Activated CD8-positive, alpha-beta memory T cell treated with anti-CD3 and anti-CD28 coated beads, Interleukin-2, amount 50 U/mL, for 4 hours (primary cell): ENCODE results near the gene PHF2.

Experiments used
- DNase-seq: peaks from one replicate; pipeline ENCODE4 v3.0.0-alpha.2; 2020

PHF2 gene

DNA sequence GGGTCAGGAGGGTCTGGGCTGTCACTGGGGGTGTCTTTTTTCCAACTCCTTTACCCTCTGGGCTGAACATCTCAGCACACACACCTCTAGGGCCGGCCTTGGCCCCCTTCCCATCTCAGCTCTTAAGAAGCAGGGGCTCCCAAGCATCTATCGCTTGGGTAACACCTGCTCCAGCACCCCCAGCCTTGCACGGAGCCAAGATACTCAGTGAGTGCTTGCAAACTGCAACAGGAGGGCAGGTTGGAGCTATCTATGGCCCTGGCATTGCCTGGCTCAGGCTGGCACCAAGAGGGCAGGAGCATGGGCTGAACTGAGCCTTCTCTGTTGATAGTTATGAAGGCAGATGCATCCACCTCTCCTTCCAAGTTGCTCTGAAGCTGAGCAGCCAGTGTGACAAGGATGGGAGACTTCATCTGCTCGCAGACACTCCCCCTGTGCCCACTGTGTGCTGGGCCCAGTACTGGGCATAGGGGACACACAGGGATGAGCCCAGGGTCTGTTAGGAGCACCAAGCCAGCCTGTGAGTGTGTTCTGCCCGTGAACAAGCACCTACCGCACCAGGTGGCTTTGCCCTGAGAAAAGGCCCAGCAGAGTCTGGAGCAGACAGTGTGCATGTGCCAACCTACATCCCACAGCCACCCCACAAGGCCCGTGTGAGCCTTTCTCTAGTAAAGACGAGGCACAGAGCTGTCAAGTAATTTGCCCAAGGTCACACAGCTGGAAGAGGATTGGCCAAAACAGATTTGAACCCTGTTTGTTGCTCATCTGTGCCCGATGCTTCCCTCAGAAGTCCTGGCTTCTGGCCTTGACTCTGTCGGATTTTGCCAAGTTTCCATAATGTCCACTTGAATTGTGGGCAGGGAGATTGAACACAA, 58.2 kb downstream of the PHF2 start:
- no peak for DNase-seq

DNA sequence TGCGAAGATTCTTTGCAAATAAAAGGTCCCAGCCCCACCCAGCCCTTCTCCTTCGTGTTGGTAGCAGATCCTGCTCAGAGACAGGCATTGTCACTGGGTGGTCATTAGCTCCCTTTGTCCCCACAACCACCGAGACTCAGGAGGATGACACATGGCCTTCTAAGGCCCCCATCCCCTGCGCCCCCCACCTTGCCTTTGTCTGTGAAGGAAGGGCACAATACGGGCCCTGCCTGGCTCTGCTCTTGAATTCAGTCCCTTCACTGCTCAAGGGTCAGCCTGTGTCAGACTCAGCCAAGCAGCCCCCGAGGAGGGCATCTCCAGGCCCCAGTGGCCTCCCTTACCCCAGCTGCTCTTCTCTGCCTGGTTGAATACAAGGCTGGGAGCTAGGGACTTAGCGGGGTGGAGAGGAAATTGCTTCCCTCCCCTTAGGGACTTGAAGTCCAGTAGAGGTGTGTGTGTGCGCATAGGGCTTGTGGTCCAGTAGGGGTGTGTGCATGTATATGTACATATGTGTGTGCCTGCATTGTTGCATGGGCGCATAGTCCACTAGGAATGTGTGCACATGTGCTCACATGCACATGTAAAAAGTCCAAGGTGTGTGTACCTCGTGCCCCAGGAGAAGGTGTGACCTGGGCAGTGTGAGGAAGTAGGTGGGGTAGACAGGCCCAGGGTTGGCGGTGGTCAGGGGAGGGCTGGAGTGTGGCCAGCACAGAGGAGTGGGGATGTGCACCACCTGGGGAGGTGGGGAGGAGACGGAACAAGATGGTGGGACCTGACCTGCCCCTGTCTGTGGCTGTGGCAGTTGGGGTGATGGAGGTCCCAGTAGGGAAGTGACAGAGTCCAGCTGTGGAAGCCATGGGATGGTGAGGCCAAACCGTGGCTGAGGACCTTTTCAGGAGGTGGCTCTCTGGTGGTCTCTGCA, 59.1 kb downstream of the PHF2 start:
- no peak for DNase-seq

DNA sequence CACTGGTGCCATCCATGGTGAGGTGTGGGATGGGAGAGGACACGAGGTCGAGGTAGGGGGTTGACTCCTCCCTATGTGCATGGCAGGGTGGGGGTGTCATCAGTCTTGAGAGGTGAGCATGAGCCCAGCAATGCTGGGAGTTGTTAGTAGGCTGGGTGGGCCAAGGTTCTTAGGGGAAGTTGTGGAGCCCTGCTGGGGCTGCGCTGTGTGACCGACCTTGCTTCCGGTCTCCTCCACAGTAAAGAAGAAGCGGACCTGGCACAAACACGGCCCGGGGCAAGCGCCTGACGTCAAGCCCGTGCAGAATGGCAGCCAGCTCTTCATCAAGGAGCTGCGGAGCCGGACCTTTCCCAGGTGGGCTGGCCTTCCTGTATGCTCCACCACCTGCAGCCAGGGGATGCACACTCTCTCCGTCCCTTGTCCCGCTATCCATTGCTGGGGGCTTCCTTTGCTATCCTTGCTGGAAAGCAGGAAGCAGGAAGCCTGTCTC, 59.8 kb downstream of the PHF2 start:
- DNase-seq, result no peak

DNA sequence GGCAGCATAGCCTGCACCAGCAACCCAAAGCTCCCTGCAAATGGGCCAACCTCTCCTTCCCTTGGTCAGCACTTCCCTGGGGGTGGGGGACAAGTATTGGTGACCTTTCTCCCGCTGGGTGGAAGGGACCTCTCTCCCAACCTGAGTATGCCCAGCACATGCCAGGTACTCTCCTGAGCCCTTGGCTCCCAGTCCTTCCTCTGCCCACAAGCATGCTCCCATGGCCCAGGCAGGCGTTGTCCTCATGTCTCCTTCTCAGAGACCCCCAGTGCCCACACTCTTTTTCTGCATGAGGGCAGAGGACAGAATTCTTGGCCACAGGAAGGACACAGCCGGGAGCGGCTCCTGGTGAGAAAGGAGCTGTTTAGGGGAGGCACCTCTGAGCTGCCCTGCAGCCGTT, 60.3 kb downstream of the PHF2 start:
- DNase-seq, result no peak

DNA sequence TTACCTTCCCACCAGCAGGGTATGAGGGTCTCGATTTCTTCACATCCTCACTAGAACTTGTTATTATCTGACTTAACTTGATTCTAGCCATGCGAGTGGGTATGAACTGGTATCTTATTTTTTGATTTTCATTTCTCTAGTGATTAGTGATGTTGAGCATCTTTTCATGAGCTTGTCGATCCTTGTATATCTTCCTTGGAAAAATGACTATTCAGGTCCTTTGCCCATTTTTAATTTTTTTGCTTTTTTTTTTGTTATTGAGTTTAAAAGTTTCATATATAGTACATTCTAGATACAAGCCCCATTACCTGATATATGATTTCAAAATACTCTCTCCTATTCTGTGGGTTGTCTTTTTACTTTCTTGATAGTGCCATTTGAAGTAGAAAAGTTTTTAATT, 61.5 kb downstream of the PHF2 start:
- DNase-seq, result no peak

DNA sequence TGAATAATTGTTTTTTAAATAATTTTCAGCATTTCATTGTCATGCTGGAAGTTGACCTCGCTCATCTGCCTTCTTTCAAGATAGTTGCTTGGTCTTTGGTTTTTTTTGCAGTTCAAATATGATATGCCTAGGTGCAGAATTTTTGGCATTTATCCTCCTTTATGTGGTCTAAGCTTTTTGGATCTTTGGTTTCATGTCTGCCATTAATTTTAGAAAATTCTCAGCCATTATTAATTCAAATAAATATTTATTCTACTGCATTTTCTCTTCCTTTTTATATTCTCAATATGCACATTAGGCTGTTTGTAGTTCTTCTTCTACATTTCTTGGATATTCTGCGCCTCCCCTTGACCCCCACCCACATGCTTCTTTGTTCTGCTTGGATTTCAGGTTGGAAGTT, 63.6 kb downstream of the PHF2 start:
- no peak for DNase-seq

DNA sequence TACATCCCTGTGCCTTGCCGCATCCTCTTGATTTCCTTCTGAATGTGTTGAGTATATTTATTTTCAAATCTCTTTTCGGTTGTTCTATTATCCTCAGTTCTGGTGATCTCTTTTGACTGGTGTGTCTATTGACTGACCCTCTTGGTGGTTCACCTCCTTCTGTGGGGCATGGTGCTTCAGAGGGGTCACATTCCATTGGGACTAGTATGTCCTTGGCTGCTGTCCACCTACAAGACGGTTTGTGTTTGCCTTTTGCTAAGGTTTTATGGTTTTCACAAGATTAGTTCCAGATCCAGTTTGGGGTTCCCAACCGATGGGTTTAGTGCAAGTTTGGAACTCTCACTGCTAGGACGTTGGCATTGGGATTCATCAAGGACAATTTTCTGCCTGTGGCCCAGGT, 66.6 kb downstream of the PHF2 start:
- DNase-seq, result no peak

DNA sequence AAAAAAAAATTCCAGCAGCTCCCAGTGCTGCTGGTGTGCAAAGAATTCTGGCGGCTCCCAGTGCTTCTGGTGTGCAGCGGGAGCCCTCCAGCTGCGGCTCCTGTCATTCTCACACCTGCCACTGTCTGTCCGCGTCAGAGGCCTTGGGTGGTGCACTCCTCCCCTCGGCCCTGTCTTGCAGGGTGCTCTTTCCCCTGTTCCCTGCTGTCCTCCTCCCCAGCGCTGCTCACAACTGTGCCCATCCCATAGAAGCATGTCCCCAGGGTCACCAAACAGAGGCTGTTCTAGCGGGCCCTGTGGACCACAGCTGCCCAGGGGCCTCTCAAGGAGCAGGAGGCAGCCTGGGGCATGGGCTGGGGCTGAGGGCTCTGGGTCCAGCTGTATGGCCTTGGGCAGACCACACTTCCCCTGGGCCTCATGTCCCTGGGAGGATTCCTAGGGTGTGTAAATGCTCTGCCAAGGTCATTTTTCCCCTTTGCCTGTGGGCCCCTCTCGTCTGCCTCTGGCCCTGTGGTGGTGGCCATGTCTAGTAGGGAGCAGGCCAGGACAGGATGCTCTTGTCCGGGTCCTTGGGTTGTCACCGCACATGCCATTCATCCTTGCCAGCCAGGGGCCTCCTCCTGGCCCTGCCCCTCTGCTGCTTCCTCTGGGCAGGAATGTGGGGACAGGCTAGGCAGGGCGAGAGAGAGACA, 68.2 kb downstream of the PHF2 start:
- peak; percentile 7 for DNase-seq

DNA sequence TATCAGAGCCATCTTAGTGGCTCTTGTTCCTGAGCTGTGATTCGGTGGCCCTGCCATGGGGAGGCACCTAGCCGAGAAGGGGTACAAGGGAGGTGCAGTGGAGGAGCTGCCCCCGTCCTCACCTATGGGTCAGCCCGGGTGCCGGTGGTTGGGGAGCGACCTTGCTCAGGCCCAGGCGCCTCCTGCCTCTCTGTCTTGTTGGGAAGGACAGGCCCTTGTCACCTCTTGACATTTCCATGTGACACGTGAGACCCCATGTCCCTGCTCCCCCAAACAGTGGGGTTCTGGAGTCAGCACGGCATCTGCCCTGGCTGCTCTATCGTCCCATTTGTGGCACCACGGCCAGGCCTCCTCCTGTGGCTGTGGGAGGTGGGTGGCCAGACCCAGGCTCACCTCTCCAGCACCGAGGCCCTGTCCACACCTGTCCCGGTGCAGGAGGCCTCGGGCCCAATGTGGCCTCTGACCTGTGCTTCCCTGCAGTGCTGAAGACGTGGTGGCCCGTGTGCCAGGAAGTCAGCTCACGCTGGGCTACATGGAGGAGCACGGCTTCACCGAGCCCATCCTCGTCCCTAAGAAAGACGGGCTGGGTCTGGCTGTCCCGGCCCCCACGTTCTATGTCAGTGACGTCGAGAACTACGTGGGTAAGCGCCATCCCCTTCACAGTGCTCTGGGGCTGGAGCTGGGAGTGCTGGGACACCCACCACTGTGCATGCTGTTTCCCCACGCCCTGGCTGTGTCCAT, 68.9 kb downstream of the PHF2 start:
- DNase-seq, result peak; percentile 9

DNA sequence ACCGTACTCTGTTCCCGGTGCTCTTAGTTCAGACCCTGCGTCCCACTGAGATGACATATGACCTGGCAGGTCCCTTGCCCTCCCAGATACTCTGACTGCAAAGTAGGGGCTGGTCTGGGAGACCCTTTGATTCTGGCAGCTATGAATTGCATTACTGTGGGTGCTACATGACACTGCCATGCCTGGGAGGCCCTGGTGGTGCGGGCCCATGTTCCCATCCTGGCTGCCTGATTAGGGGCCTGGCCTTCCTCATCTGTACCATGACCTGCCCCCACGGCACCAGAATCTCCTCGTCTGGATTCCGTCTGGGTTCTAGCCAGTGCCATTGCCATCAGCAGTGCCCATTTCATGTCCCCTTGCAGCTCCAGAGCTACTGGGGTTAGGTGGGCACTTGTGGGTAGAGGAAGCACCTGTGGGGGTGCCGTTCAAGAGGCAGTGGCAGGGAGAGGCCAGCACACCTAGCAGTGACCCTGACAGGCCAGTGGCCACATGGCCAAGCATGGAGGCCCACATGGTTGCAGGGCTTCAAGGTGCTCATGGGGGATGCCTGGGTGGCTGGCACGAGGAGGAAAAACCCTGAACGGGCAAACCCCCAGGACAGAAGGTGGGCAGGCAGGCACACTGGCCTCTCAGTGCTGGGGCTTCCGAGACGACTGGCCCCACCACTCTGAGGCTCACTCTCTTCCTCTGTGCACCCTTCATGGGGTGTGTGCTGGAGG, 69.7 kb downstream of the PHF2 start:
- DNase-seq, result peak; percentile 5

DNA sequence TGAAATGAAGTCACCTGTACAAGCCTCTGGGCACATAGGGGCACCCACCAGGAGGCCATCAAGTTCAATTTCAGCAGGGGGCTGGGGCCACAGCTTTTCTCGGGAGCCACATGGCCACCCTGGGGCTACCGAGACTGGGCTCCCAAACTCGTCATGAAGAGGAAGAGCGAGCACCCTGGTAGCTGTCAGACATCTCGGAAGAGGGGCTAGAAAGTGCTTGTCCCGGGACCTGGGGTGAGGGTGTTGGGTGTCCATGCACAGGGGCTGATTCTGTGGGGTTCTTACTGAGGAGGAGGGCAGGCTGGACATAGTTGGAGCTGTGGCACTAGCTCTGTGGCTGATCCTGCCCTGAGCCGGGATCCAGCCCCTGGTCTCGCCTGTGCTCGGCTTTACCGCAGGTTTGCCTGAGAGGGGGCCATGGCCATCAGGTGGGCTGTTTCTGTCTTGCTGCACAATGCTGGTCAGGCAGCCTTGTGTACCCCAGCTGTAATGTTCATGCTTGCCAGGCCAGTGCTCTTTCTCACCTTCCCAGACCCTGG, 70.3 kb downstream of the PHF2 start:
- DNase-seq, result peak; percentile 5

DNA sequence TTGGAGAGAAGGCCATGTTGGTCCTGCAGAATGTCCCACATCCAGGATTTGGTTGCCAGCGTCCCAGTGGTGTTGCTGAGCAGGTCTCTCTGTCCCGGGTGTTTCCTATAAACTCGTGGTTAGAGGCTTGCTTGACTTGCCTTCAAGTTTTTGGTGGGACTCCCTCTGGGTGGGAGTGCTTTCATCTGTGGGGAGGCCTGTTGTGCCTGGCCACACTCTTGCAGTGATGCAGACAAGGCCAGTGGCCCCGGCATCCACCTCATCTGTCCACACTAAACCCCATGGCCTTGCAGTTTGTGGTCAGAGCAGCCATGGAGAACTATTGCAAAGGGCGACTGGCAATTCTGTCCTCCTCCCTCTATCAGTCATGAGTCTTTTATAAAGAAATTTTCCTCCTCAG, 71.8 kb downstream of the PHF2 start:
- DNase-seq, result peak; percentile 5

DNA sequence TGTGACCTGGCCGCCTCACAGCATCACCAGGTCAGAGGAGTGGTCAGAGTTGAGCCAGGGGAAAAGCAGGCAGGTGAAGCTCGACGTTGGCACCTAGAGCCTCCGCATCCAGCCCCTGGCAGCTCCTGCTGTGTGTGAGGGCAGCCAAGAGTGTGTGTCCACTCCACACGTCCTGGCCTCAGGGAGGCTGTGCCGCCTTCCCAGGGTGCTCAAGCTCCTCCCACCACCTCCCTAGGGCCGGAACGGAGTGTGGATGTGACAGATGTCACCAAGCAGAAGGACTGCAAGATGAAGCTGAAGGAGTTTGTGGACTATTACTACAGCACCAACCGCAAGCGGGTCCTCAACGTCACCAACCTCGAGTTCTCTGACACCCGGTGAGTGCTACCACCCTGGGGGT, 72.5 kb downstream of the PHF2 start:
- DNase-seq, result peak; percentile 7

DNA sequence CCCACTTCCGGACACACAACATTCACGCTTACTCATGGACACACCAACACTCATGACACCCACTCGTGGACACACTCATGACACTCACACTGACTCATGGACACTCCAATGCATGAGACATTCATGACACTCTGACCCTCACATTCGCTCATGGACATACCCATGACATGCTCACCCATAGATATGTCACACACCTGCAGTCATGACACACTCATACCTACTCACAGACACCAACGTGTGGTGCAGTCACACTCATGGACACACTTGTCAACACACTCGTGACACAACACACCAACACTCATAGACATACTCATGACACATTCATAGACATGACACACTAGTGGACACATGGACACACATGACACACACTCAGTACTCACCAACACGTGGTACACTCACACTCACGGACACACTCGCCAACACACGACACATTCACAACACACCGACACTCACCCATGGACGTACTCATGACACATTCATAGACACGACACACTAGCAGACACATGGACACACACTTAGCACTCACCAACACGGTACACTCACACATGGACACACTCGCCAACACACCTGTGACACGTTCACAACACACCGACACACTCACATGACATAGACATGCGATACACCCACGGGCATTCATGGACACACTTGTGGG, 73.4 kb downstream of the PHF2 start:
- DNase-seq, result peak; percentile 7

DNA sequence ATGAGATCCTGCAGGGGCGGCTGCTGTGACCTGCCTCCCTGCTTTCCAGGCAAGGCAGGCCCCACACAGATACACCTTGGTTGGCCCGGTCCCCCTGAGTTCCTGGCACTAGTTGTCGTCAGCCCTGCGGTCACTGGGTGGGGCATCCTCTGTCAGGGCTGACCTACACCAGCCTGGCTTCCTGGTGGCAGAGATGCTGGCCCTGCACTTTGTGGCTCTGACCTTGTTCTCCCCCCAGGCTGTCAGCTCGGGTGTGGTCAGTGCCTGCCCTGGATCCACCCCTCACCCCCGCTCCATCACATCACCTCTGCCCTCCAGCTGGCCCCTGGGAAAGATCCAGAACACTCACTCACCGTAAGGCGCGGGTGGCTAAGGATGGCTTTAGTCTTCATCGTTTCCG, 74.1 kb downstream of the PHF2 start:
- DNase-seq, result peak; percentile 9

DNA sequence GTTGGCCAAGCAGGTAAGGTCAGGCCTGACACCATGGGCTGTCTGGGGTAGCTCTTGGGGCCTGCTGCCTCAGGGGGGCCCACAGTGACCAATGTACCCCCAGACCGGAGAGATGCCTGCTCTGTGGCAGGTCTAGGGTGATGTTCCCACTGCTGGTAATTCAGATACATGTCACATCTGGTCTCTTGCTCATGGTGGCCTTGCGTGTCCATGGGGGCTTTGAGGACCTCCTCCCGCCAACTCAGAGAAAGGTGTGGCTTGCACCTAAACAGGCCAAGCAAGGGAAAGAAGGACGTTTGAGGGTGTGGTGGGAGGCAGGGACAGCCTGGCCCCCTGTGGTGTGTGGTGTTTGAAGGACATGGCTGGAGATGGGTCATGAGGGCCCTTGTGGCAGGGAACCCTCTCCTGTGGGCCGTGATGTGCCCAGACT, 75.2 kb downstream of the PHF2 start:
- DNase-seq, result peak; percentile 4

DNA sequence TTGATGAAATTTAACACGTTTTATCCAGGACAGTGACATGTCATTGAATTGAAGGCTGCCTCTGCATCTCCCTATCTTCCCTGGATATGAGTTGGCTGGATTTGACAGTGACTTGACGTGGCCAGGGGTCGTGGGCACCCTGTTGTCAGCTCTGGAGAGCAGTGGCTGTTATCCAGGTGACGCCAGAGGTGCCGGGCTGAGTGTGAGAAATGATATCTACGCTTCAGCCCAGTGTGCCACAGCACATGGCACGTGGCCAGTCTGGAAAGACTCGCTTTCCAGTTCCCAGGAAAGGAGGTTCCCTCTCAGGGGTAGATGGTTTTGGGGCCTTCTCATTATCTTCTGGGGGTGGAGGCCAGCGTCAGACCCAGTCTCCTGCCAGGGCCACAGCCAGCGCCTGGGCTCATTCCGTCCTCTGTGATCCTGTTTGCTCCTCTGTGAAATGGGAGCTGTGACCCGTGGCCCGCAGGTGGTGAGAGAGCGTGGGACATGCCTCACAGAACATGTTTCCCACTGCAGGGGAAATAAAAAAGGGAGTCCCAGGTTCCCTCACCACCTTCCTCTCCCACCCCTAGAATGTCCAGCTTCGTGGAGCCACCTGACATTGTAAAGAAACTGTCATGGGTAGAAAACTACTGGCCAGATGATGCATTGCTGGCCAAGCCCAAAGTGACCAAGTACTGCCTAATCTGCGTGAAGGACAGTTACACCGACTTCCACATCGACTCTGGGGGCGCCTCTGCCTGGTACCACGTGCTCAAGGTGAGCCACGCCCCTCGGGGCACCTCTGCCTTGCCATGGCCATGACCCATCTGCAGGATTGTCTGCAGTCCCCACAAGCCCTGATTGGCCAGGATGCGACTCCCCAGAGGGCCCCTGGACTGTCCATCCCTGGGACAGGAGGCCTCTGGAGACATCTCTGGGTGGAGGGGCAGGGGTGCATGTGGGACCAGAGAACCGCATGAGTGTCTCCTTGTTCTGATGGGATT, 76.5 kb downstream of the PHF2 start:
- DNase-seq, result peak; percentile 5

DNA sequence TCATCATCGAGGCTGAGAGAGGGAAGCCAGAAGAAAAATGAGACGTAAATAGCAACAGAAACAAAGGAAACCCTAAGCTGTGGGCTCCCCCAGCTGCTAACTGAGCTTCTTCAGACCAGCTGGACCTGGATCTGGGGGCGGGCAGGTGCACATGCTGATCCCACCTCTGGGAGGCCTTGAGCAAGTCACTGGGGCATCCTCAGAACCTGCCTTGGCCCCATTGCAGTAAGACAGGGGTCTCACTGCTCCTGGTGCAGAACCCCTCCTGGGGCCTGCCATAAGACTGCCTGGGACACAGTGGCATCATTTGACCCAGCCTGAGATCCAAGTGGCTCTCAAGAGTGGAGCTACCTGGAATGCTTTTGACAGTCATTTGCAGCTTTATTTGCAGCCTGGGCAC, 77.4 kb downstream of the PHF2 start:
- peak; percentile 1 for DNase-seq

DNA sequence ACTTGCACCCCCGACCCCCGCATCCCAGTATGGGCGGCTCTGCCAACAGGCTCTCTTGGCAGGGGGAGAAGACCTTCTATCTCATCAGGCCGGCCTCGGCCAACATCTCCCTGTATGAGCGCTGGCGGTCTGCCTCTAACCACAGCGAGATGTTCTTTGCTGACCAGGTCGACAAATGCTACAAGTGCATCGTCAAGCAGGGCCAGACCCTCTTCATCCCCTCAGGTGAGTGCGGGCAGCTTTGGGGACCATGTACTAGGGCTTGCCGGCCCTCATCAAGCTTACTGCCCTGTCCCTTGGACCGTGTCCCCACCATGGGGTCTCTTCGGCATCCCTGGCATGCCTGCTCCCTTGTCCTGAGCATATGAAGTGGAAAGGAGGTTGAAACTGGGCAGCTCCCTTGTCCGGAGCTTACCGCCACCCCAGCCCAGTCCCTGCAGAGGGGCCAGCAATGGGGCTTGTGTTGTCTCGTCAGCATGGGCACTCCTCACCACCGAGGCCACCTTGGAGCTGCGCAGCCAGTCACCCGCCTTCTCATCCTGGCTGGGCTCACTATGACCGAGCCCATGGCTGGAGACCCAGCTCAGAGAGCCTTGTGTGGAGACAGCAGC, 78.1 kb downstream of the PHF2 start:
- peak; percentile 4 for DNase-seq
